Prostate gland (tissue), 2 donors: ENCODE data around the gene PRKD1.

Experiments used
- POLR2A ChIP-seq: fragments of 450-650 bp; IDR thresholded peaks from one replicate; pipeline ENCODE4 v1.6.1; 2016; ENCODE audit warnings: antibody characterized with exemption, mild to moderate bottlenecking
- TF ChIP-seq, protein P1 (sequence below), 4 experiments: fragments of 200-600 bp in 2 of 4; fragments of 450-650 bp in 2 of 4; sonication (generic) in 2 of 4; IDR thresholded peaks; 1 replicate in 3 of 4; 2 replicates in 1 of 4; pipeline ENCODE4 v1.5.1; 2016 to 2019; ENCODE audit warnings: antibody characterized with exemption in 4 of 4, mild to moderate bottlenecking in 2 of 4, moderate library complexity in 2 of 4

DNA sequence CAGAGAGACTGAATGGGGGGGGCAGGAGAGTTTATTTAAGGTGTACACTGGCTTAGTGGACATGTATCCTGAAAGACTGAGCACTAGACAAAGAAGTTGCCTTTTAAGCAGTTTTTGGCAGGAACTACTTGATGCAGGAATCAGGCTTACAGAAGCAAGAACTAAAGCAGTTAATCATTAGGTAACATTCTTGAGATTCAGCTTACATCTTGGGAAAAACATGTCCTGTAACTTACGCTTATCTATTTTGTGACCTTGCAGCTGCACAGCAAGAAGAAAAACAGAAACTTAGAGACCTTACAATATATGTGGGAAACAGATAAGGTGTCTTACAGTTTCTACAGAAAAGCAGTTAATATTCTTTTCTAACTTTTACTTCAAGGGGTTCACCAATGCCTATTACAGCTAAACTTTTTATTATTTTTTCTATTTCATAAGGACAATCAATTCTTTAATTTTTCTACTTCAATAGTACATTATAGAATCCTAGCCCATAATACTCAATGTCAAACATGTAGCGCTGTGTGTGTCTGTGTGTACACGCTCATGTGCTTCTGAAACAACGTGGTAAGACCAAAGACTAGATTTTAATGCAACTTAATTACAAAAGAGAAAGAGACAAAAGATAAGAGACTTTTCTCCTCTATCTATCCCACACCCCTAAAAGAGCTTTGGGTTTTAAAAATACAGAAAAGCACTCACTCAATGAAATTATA lies 276.9 kb downstream of the PRKD1 start:
- TF ChIP-seq, protein P1, sequence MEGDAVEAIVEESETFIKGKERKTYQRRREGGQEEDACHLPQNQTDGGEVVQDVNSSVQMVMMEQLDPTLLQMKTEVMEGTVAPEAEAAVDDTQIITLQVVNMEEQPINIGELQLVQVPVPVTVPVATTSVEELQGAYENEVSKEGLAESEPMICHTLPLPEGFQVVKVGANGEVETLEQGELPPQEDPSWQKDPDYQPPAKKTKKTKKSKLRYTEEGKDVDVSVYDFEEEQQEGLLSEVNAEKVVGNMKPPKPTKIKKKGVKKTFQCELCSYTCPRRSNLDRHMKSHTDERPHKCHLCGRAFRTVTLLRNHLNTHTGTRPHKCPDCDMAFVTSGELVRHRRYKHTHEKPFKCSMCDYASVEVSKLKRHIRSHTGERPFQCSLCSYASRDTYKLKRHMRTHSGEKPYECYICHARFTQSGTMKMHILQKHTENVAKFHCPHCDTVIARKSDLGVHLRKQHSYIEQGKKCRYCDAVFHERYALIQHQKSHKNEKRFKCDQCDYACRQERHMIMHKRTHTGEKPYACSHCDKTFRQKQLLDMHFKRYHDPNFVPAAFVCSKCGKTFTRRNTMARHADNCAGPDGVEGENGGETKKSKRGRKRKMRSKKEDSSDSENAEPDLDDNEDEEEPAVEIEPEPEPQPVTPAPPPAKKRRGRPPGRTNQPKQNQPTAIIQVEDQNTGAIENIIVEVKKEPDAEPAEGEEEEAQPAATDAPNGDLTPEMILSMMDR (IDR thresholded peaks at IDR 0.05): no peak
- TF ChIP-seq POLR2A: no peak
